ENCODE results near the gene C16orf90. TPM values are rescaled to one million over a fixed set of nuclear protein-coding genes. Genes with fewer than 3 reads are reported as not detected.

The C16orf90 gene
- total RNA-seq, 4 donors from 2014 or later: not detected

GRCh38 chr16:3496386-3496785 lies 1.1 kb upstream of the C16orf90 start:
- no peak for DNase-seq
- Histone ChIP-seq H3K9me3 (no peaks in the 10 kb centered on the region), H3K27ac (no peak overlapping the region), H3K36me3 (no peaks in the 10 kb centered on the region), H3K4me3 (no peak overlapping the region), H3K27me3 (no peaks in the 10 kb centered on the region), H3K4me1 (peaks cover 0 to 3% of the 10 kb centered on the region in 2 donors)
- TF ChIP-seq POLR2A (IDR thresholded peaks at IDR 0.05): no peak
- no peak for TF ChIP-seq CTCF (IDR thresholded peaks at IDR 0.05)
- intact Hi-C loops (cut with DNase I; ENCODE audit: low total_unique reads): no loop called here

- Histone ChIP-seq H3K27me3 (no peaks in the 10 kb centered on the region), H3K36me3 (no peaks in the 10 kb centered on the region), H3K4me3 (no peak overlapping the region), H3K4me1 (no peaks in the 10 kb centered on the region), H3K27ac (no peak overlapping the region), H3K9me3 (no peaks in the 10 kb centered on the region)
- DNase-seq: no peak
- intact Hi-C loops (cut with DNase I; ENCODE audit: low total_unique reads): no loop called here
- TF ChIP-seq POLR2A (IDR thresholded peaks at IDR 0.05): no peak
- no peak for TF ChIP-seq CTCF (IDR thresholded peaks at IDR 0.05)
Measured at GRCh38 chr16:3494386-3494973, 809 bp downstream of the C16orf90 start.

GRCh38 chr16:3492356-3492755 lies 2.9 kb downstream of the C16orf90 start:
- Histone ChIP-seq H3K27ac (no peak overlapping the region), H3K9me3 (no peaks in the 10 kb centered on the region), H3K36me3 (no peaks in the 10 kb centered on the region), H3K4me1 (no peaks in the 10 kb centered on the region), H3K27me3 (no peaks in the 10 kb centered on the region), H3K4me3 (no peak overlapping the region)
- intact Hi-C loops (cut with DNase I; ENCODE audit: low total_unique reads): no loop called here
- TF ChIP-seq CTCF (IDR thresholded peaks at IDR 0.05): no peak
- no peak for TF ChIP-seq POLR2A (IDR thresholded peaks at IDR 0.05)
- no peak for DNase-seq

- Histone ChIP-seq H3K27ac (no peak overlapping the region), H3K4me1 (no peaks in the 10 kb centered on the region), H3K9me3 (no peaks in the 10 kb centered on the region), H3K36me3 (no peaks in the 10 kb centered on the region), H3K27me3 (no peaks in the 10 kb centered on the region), H3K4me3 (no peak overlapping the region)
- intact Hi-C loops (cut with DNase I; ENCODE audit: low total_unique reads): no loop called here
- TF ChIP-seq POLR2A (IDR thresholded peaks at IDR 0.05) (no peak), CTCF (IDR thresholded peaks at IDR 0.05) (no peak)
- DNase-seq: no peak
Measured at GRCh38 chr16:3490911-3491629, 4.2 kb downstream of the C16orf90 start.

- TF ChIP-seq CTCF (IDR thresholded peaks at IDR 0.05) (no peak), POLR2A (IDR thresholded peaks at IDR 0.05) (no peak)
- Histone ChIP-seq H3K27me3 (no peaks in the 10 kb centered on the region), H3K36me3 (no peaks in the 10 kb centered on the region), H3K4me1 (no peaks in the 10 kb centered on the region), H3K9me3 (no peaks in the 10 kb centered on the region), H3K27ac (no peak overlapping the region), H3K4me3 (no peak overlapping the region)
- intact Hi-C loops (cut with DNase I; ENCODE audit: low total_unique reads): no loop called here
- no peak for DNase-seq
Measured at GRCh38 chr16:3488801-3489200, 6.5 kb downstream of the C16orf90 start.

Measured in uterus (tissue), 4 donors.